HEK293 (cell line): ENCODE measurements around the gene GNAQ.

Experiments used
- OVOL3 ChIP-seq: fragments of 450-650 bp; formaldehyde crosslinking; IDR thresholded peaks from 2 replicates; pipeline ENCODE4 v1.5.1; 2016; ENCODE audit warnings: missing biosample characterization, missing genetic modification characterization
- REST ChIP-seq: fragments of 450-650 bp; formaldehyde crosslinking; IDR thresholded peaks from 2 replicates; pipeline ENCODE4 v1.5.1; 2016; ENCODE audit warnings: missing biosample characterization, missing genetic modification characterization
- TRIM28 ChIP-seq: IDR thresholded peaks from 2 replicates; pipeline ENCODE4 v1.6.1; 2011; ENCODE audit warnings: low read length, control low read depth, borderline replicate concordance
- YY1 ChIP-seq: fragments of 450-650 bp; formaldehyde crosslinking; IDR thresholded peaks from 2 replicates; pipeline ENCODE4 v1.5.1; 2018; ENCODE audit warnings: missing biosample characterization, missing genetic modification characterization
- ZBTB21 ChIP-seq: fragments of 450-650 bp; formaldehyde crosslinking; IDR thresholded peaks from 2 replicates; pipeline ENCODE4 v1.5.1; 2017; ENCODE audit warnings: missing biosample characterization, missing genetic modification characterization
- ZNF292 ChIP-seq: fragments of 450-650 bp; formaldehyde crosslinking; IDR thresholded peaks from 2 replicates; pipeline ENCODE4 v1.5.1; 2016; ENCODE audit warnings: low read depth, missing biosample characterization, missing genetic modification characterization, borderline replicate concordance
- ZNF629 ChIP-seq: fragments of 450-650 bp; formaldehyde crosslinking; IDR thresholded peaks from 2 replicates; pipeline ENCODE4 v1.5.1; 2017; ENCODE audit warnings: missing biosample characterization, missing genetic modification characterization
- ZNF701 ChIP-seq: fragments of 450-650 bp; formaldehyde crosslinking; IDR thresholded peaks from 2 replicates; pipeline ENCODE4 v1.5.1; 2016; ENCODE audit warnings: missing biosample characterization, missing genetic modification characterization
- ZNF837 ChIP-seq: fragments of 450-650 bp; formaldehyde crosslinking; IDR thresholded peaks from 2 replicates; pipeline ENCODE4 v1.5.1; 2016; ENCODE audit warnings: missing biosample characterization, missing genetic modification characterization
- TF ChIP-seq, protein P1 (sequence below): fragments of 450-650 bp; formaldehyde crosslinking; IDR thresholded peaks from 2 replicates; pipeline ENCODE4 v1.5.1; 2016; ENCODE audit warnings: missing biosample characterization, missing genetic modification characterization

DNA sequence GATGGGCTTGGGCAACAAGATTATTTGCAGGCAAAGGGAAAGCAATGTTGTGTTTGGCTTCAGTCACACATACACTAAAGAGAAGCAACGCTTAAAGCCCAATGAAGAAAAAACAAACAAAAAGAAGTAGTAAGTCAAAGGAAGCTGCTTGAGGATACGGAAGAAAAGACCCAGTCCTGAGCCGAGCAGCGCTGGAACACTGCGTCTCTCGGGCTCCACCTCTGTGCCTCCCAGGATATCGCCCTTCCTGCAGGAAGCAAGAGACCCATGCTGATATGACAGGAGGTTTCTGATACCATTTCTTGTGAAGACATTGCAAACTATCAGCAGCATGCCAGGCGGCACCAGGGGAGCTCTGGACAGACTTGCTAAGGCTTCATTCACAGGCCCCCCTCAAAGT, 9.9 kb downstream of the GNAQ start:
- TF ChIP-seq ZBTB21 (tag by site-specific recombination) (no peak), ZNF837 (no peak), REST (tag by site-specific recombination) (no peak), OVOL3 (tag by site-specific recombination) (no peak), YY1 (tag by site-specific recombination) (no peak), ZNF292 (tag by site-specific recombination) (no peak), ZNF701 (tag by site-specific recombination) (no peak), TRIM28 (no peak), ZNF629 (tag by site-specific recombination) (no peak)
- TF ChIP-seq, protein P1, sequence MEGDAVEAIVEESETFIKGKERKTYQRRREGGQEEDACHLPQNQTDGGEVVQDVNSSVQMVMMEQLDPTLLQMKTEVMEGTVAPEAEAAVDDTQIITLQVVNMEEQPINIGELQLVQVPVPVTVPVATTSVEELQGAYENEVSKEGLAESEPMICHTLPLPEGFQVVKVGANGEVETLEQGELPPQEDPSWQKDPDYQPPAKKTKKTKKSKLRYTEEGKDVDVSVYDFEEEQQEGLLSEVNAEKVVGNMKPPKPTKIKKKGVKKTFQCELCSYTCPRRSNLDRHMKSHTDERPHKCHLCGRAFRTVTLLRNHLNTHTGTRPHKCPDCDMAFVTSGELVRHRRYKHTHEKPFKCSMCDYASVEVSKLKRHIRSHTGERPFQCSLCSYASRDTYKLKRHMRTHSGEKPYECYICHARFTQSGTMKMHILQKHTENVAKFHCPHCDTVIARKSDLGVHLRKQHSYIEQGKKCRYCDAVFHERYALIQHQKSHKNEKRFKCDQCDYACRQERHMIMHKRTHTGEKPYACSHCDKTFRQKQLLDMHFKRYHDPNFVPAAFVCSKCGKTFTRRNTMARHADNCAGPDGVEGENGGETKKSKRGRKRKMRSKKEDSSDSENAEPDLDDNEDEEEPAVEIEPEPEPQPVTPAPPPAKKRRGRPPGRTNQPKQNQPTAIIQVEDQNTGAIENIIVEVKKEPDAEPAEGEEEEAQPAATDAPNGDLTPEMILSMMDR (tag by site-specific recombination): peak; percentile 50; the same call in 1 of the 2 replicates
